ELR (cell line): ENCODE results near the gene GP9.
"Not testable (repeated sequence)": the region's sequence is repeated elsewhere in the genome, so short reads cannot be mapped to it uniquely, and the experiment has no call there.

Experiments
- DNase-seq: peaks from one replicate; pipeline ENCODE4 v3.0.0-alpha.2; 2015; ENCODE audit warnings: low read depth

The GP9 gene

GRCh38 chr3:129050556-129051295, 9.9 kb upstream of the GP9 start:
- DNase-seq = no peak

GRCh38 chr3:129051871-129052340, 8.7 kb upstream of the GP9 start:
- peak; percentile 16 for DNase-seq

- DNase-seq = no peak
These were observed 7.9 kb upstream of the GP9 start for GRCh38 chr3:129052675-129053074.

DNA sequence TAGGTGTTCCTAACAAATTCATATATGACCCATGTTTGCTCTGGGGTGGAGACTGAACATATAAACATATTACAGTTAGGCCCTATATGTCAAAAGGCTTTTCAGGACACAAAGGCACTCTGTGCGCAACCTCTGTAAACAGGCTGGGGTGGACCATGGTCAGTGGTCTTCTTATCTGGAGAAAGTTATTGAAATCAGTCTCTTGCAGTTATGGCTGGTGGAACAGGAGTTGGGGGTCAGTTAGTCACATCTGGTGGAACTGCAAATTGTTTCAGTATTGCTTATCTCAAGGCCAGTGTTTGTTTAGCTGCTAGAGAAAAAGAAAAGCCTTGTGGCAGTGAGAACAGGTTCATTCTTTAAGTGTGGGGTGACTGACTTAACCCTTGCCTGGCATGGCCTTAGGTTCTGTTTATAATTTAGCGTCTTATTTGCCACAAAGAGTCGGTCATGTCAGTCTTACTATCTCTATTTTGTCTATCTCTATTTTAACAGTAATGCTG, 5.9 kb upstream of the GP9 start:
- DNase-seq = no peak

DNA sequence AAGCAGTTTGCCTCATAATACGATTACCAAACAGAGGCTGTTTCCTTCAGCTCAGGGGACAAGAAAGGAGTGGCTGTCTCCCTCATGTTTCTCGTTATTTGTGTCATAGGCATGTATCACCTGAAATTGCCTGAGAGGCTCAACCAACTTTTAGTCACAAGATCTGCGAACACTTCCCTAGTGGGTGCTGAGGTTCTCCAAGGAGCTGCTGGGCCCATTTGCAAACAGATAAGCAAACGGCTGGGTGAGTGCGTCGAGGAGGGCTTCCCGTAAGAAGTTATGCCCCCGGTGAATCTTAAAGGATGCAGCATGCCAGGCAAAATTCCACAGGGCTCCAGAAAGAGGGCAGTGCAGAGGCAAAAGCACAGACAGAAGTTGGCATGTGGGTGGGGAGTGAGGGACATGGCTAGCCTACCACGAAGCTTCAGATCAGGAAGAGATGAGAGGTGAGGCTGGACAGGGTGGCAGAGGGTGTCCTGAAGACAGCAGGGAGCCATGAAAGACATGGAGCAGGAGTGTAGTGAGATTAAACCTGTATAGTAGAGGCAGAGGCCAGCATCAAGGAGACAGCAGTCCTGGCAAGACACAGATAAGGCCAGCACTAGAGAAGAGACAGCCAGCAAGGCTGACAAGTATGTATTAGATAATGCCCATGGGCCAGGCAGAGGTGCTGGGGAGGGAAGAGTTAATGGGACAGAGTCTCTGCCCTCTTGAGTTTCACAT, 4.0 kb upstream of the GP9 start:
- DNase-seq = no peak

DNA sequence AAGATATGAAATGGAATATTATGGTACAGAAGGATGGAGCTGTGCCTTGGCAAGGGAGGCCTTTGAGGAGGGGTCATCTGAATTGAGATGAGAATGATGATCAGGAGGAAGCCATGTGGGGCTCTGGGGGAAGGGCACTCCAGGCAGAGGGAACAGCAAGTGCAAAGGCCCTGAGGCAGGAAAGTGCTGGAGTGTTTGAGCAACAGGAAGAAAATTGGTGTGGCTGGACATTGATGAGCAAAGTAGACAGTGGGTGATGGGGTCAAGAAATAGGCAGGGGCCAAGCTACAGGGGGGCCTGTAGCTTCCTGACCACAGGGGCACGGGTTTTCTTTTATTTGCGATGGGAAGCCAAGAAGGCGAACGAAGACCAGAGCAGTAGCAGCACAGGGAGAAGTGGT, 3.3 kb upstream of the GP9 start:
- DNase-seq = no peak

- DNase-seq = no peak
These were observed 2.0 kb upstream of the GP9 start for GRCh38 chr3:129058441-129059200.

- no peak for DNase-seq
These were observed 1.1 kb upstream of the GP9 start for GRCh38 chr3:129059311-129059958.

GRCh38 chr3:129061023-129061887, 676 bp downstream of the GP9 start:
- DNase-seq = no peak

GRCh38 chr3:129061888-129062834, 1.6 kb downstream of the GP9 start:
- DNase-seq = no peak

DNA sequence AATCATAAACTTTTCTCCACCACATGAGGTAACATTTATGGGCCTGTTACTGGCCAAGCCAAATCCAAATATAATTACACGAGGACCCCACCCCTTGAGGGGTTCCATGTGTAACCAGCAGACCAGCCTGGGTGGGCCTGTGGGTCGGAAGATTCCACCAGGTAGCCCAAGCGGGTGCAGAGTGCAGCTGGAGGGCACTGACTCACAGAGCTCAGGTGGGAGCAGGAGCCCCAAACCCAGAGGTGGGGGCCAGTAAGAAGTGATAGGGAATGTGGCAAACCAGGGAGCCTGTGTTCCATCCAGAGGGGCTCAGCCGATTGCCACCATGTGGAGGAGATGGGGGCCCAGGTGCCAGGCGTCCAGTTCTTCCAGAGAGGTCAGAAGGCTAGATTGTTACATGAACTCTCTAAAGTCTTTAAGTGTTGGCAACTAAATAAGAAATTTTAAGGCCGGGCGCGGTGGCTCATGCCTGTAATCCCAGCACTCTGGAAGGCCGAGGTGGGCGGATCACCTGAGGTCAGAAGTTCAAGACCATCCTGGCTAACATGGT, 2.6 kb downstream of the GP9 start:
- DNase-seq = no peak

GRCh38 chr3:129063841-129064482, 3.4 kb downstream of the GP9 start:
- no peak for DNase-seq

- no peak for DNase-seq
These were observed 4.6 kb downstream of the GP9 start for GRCh38 chr3:129065016-129065719.

GRCh38 chr3:129065720-129066073, 5.1 kb downstream of the GP9 start:
- no peak for DNase-seq

DNA sequence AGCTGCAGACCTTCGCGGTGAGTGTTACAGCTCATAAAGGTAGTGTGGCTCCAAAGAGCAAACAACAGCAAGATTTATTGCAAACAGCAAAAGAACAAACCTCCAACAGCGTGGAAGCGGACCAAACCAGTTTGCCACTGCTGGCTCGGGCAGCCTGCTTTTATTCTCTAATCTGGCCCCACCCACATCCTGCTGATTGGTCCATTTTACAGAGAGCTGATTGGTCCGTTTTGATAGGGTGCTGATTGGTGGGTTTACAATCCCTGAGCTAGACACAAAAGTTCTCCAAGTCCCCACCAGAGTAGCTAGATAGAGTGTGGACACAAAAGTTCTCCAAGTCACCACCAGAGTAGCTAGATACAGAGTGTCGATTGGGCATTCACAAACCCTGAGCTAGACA, 7.1 kb downstream of the GP9 start:
- not testable (repeated sequence) for DNase-seq

DNA sequence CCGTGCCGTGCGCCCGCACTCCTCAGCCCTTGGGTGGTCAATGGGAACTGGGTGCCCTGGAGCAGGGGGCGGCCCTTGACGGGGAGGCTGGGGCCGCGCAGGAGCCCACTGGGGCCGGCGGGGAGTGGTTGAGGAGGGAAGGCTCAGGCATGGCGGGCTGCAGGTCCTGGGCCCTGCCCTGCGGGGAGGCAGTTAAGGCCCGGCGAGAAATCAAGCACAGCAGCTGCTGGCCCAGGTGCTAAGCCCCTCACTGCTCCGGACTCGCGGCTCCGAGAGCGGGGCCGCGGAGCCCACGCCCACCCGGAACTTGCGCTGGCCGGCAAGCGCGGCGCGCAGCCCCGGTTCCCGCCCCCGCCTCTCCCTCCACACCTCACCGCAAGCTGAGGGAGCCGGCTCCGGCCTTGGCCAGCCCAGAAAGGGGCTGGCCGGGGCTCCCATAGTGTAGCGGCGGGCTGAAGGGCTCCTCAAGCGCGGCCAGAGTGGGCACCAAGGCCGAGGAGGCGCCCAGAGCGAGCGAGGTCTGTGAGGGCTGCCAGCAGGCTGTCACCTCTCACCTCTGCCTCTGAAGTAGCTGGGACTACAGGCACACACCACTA, 7.8 kb downstream of the GP9 start:
- DNase-seq = no peak

GRCh38 chr3:129069313-129070085, 8.9 kb downstream of the GP9 start:
- DNase-seq = not testable (repeated sequence)
